ENCODE data around the gene FSIP1. TPM values are rescaled to one million over a fixed set of nuclear protein-coding genes. Genes with fewer than 3 reads are reported as not detected.
A peak's percentile ranks its signal among the peaks of the same experiment; 100 is the strongest.

FSIP1 gene
- polyA plus RNA-seq, 2 of the 4 experiments (the other 2 are of a cell fraction): 0.71 to 0.93 TPM

GRCh38 chr15:39820050-39820602 is 37.5 kb upstream of the FSIP1 start:
- ATAC-seq (no peak), DNase-seq (ENCODE audit: low read depth in 1 of 2, low spot score in 1 of 2) (no peak), FAIRE-seq (no peak)
- H3K27ac ChIP-seq: no peak overlapping the region
- no peak overlapping the region for H3K4me3 ChIP-seq
- TF ChIP-seq, protein P1, sequence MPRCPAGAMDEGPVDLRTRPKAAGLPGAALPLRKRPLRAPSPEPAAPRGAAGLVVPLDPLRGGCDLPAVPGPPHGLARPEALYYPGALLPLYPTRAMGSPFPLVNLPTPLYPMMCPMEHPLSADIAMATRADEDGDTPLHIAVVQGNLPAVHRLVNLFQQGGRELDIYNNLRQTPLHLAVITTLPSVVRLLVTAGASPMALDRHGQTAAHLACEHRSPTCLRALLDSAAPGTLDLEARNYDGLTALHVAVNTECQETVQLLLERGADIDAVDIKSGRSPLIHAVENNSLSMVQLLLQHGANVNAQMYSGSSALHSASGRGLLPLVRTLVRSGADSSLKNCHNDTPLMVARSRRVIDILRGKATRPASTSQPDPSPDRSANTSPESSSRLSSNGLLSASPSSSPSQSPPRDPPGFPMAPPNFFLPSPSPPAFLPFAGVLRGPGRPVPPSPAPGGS (IDR thresholded peaks at IDR 0.05): no peak
- TF ChIP-seq HOXA7 (CRISPR knock-in tag; IDR thresholded peaks at IDR 0.05) (no peak), ESRRA (IDR thresholded peaks at IDR 0.05; ENCODE audit: borderline replicate concordance, low read length) (no peak), TFCP2L1 (CRISPR knock-in tag; IDR thresholded peaks at IDR 0.05) (no peak), MAFK (IDR thresholded peaks at IDR 0.05; ENCODE audit: partially characterized antibody) (no peak), EHF (CRISPR knock-in tag; IDR thresholded peaks at IDR 0.05) (no peak), ZC3H11A (IDR thresholded peaks at IDR 0.05) (no peak), CEBPB (IDR thresholded peaks at IDR 0.05) (no peak), JUNB (IDR thresholded peaks at IDR 0.05) (no peak), HOXB5 (CRISPR knock-in tag; IDR thresholded peaks at IDR 0.05) (no peak)
- TF ChIP-seq, protein P2, sequence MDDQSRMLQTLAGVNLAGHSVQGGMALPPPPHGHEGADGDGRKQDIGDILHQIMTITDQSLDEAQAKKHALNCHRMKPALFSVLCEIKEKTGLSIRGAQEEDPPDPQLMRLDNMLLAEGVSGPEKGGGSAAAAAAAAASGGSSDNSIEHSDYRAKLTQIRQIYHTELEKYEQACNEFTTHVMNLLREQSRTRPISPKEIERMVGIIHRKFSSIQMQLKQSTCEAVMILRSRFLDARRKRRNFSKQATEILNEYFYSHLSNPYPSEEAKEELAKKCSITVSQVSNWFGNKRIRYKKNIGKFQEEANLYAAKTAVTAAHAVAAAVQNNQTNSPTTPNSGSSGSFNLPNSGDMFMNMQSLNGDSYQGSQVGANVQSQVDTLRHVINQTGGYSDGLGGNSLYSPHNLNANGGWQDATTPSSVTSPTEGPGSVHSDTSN (IDR thresholded peaks at IDR 0.05): no peak
- ChIA-PET POLR2A (no interaction called here), CTCF (interaction anchor here (0.6 to 0.7 kb wide), 2 partner anchors 9 to 1824 kb away, joined by 4 read pairs; no protein-coding TSS in a partner anchor)
- WGBS (ENCODE audit: missing lambda C conversion rate): 40% methylated on average over 3 of the region's 3 CpGs
- H3K4me1 ChIP-seq: peaks cover 3% of the 10 kb centered on the region; the same call in 1 of the 3 replicates
- no peaks in the 10 kb centered on the region for H3K9me3 ChIP-seq
- no peak overlapping the region for H3K4me2 ChIP-seq

GRCh38 chr15:39819533-39819932 is 36.9 kb upstream of the FSIP1 start:
- Histone ChIP-seq H3K9me3 (no peaks in the 10 kb centered on the region), H3K4me1 (peaks cover 3% of the 10 kb centered on the region; the same call in 1 of the 3 replicates), H3K4me2 (no peak overlapping the region), H3K4me3 (no peak overlapping the region), H3K27ac (no peak overlapping the region)
- WGBS (ENCODE audit: missing lambda C conversion rate): 49% methylated on average over 3 of the region's 3 CpGs
- FAIRE-seq: no peak
- no peak for DNase-seq (ENCODE audit: low read depth in 1 of 2, low spot score in 1 of 2)
- ChIA-PET CTCF (interaction anchor here (0.6 to 0.7 kb wide), 2 partner anchors 10 to 1824 kb away, joined by 4 read pairs; no protein-coding TSS in a partner anchor), POLR2A (no interaction called here)
- ATAC-seq: no peak
- no peak for TF ChIP-seq RCOR1 (IDR thresholded peaks at IDR 0.05; ENCODE audit: low read depth, low read length)
- TF ChIP-seq HDAC2 (IDR thresholded peaks at IDR 0.05): no peak
- no peak for TF ChIP-seq POLR2A (IDR thresholded peaks at IDR 0.05; ENCODE audit: low read length)
- no peak for TF ChIP-seq PHF8 (IDR thresholded peaks at IDR 0.05; ENCODE audit: borderline replicate concordance, low read depth)

- Histone ChIP-seq H3K27ac (no peak overlapping the region), H3K4me3 (no peak overlapping the region), H3K4me1 (peaks cover 3% of the 10 kb centered on the region; the same call in 1 of the 3 replicates), H3K9me3 (no peaks in the 10 kb centered on the region), H3K4me2 (peak overlapping the region; percentile 17; the same call in 1 of the 3 replicates)
- FAIRE-seq (no peak), ATAC-seq (no peak), DNase-seq (ENCODE audit: low read depth in 1 of 2, low spot score in 1 of 2) (no peak)
- no peak for TF ChIP-seq RFX5 (IDR thresholded peaks at IDR 0.05)
- TF ChIP-seq RAD21 (conservative IDR thresholded peaks at IDR 0.05 in 1 of 2, IDR thresholded peaks at IDR 0.05 in 1 of 2): no peak
- TF ChIP-seq, protein P3, sequence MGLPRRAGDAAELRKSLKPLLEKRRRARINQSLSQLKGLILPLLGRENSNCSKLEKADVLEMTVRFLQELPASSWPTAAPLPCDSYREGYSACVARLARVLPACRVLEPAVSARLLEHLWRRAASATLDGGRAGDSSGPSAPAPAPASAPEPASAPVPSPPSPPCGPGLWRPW (IDR thresholded peaks at IDR 0.05): no peak
- TF ChIP-seq POLR2A (IDR thresholded peaks at IDR 0.05; ENCODE audit: low read length): no peak
- no peak for TF ChIP-seq KDM1A (IDR thresholded peaks at IDR 0.05; ENCODE audit: low read depth)
- TF ChIP-seq, protein P4, sequence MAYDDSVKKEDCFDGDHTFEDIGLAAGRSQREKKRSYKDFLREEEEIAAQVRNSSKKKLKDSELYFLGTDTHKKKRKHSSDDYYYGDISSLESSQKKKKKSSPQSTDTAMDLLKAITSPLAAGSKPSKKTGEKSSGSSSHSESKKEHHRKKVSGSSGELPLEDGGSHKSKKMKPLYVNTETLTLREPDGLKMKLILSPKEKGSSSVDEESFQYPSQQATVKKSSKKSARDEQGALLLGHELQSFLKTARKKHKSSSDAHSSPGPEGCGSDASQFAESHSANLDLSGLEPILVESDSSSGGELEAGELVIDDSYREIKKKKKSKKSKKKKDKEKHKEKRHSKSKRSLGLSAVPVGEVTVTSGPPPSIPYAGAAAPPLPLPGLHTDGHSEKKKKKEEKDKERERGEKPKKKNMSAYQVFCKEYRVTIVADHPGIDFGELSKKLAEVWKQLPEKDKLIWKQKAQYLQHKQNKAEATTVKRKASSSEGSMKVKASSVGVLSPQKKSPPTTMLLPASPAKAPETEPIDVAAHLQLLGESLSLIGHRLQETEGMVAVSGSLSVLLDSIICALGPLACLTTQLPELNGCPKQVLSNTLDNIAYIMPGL (CRISPR knock-in tag; IDR thresholded peaks at IDR 0.05; ENCODE audit: borderline replicate concordance): no peak
- TF ChIP-seq HOXA7 (CRISPR knock-in tag; IDR thresholded peaks at IDR 0.05): no peak
- CTCF ChIA-PET: interaction anchor here (0.6 to 1.6 kb wide), 3 partner anchors 9 to 40 kb away, joined by 3 to 4 read pairs (median 3); no protein-coding TSS in a partner anchor
- POLR2A ChIA-PET: no interaction called here
Measured at GRCh38 chr15:39817892-39818291, 35.3 kb upstream of the FSIP1 start.
